Neural crest cell (in vitro differentiated cells): ENCODE results near the gene SPINDOC. TPM values are rescaled to one million over a fixed set of nuclear protein-coding genes. Genes with fewer than 3 reads are reported as not detected.
A peak's percentile ranks its signal among the peaks of the same experiment; 100 is the strongest.

Source experiments
- DNase-seq: peaks from one replicate; pipeline ENCODE4 v3.0.0; 2021; ENCODE audit warnings: low read depth, mixed read lengths, low spot score
- H3K27ac Mint-ChIP-seq: one replicate; pipeline ENCODE4 v1.8.0; 2021; ENCODE audit warnings: mild to moderate bottlenecking, mixed read lengths; ENCODE audit not compliant: unreplicated experiment
- H3K27me3 Mint-ChIP-seq: 2 replicates; pipeline ENCODE4 v1.8.0; 2021; ENCODE audit warnings: low read depth, mild to moderate bottlenecking, mixed read lengths
- H3K36me3 Mint-ChIP-seq: 2 replicates; pipeline ENCODE4 v1.8.0; 2021; ENCODE audit warnings: low read depth, mild to moderate bottlenecking, mixed read lengths
- H3K4me1 Mint-ChIP-seq: 2 replicates; pipeline ENCODE4 v1.8.0; 2021; ENCODE audit warnings: mixed read lengths
- H3K4me3 Mint-ChIP-seq: one replicate; pipeline ENCODE4 v1.8.0; 2021; ENCODE audit warnings: mild to moderate bottlenecking, mixed read lengths
- H3K9me3 Mint-ChIP-seq: 2 replicates; pipeline ENCODE4 v1.8.0; 2021; ENCODE audit warnings: mixed read lengths
- long read RNA-seq: library from polyadenylated mRNA; unstranded; transcript quantifications from one replicate; pipeline ENCODE4 v2.0.0, GENCODE V29; 2020
- total RNA-seq: library from RNA; stranded (reverse); gene quantifications from 2 replicates; pipeline ENCODE4 v1.2.1, GENCODE V29; 2021
- TF ChIP-seq, protein P1 (sequence below): fragments of 200-600 bp; sonication (generic); conservative IDR thresholded peaks from 2 replicates; pipeline ENCODE4 v1.5.0; 2021; ENCODE audit warnings: antibody characterized with exemption, mild to moderate bottlenecking

The SPINDOC gene
- total RNA-seq = 104 and 107 TPM in 2 replicates
- long read RNA-seq, partial matches to known transcripts = 0 of 5 reads
- long read RNA-seq, other reads (novel, unspliced or antisense) = 5 of 5 reads

DNA sequence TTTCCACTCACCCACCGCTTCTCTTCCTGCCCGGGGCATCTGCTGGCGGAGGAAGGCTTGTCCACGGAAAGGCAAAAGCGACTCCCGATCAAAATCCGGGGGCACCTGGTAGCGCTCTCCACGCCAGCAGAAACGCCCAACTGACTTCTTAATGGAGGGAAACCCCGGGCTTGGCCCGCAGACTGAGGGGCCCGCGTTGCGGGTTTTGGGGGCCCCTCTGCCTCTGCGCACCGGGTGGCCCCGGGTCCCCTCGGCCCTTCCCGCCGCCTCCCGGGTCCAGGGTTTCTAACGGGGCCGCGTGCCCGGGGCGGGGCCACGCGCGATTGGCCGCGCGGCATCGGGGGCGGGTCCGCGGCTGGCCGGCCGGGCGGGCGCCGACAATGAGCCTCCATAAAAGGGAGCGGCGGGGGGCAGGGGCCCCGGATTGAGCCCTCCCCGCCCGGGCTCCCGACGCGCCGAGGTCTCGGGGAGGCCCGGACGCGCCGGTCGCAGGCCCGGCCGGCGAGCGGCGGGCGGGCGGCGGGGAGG, at the start of gene SPINDOC:
TSS of gene SPINDOC (plus strand) at position 422 of the 528 bp plus-strand sequence. CDS start 231 bp downstream, outside the sequence.
- peak; percentile 71 for DNase-seq
- no peaks in the 10 kb centered on the region for H3K9me3 Mint-ChIP-seq

GRCh38 chr11:63763496-63764339, 49.5 kb upstream of the SPINDOC start:
- Mint-ChIP-seq H3K4me1 (peaks cover 41% of the 10 kb centered on the region), H3K27me3 (peaks cover 13% of the 10 kb centered on the region), H3K27ac (no peak overlapping the region), H3K36me3 (peaks cover 3% of the 10 kb centered on the region), H3K4me3 (no peak overlapping the region), H3K9me3 (no peaks in the 10 kb centered on the region)
- TF ChIP-seq, protein P1, sequence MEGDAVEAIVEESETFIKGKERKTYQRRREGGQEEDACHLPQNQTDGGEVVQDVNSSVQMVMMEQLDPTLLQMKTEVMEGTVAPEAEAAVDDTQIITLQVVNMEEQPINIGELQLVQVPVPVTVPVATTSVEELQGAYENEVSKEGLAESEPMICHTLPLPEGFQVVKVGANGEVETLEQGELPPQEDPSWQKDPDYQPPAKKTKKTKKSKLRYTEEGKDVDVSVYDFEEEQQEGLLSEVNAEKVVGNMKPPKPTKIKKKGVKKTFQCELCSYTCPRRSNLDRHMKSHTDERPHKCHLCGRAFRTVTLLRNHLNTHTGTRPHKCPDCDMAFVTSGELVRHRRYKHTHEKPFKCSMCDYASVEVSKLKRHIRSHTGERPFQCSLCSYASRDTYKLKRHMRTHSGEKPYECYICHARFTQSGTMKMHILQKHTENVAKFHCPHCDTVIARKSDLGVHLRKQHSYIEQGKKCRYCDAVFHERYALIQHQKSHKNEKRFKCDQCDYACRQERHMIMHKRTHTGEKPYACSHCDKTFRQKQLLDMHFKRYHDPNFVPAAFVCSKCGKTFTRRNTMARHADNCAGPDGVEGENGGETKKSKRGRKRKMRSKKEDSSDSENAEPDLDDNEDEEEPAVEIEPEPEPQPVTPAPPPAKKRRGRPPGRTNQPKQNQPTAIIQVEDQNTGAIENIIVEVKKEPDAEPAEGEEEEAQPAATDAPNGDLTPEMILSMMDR = no peak
- peak; percentile 13 for DNase-seq

More for the DNA sequence above, at the start of gene SPINDOC:
- H3K27me3 Mint-ChIP-seq = no peaks in the 10 kb centered on the region
- H3K4me1 Mint-ChIP-seq = peaks cover 38% of the 10 kb centered on the region
- peaks cover 10% of the 10 kb centered on the region for H3K36me3 Mint-ChIP-seq
- H3K4me3 Mint-ChIP-seq = peak within 1 kb of the TSS; percentile 95
- peak within 1 kb of the TSS; percentile 12 for H3K27ac Mint-ChIP-seq
- TF ChIP-seq, protein P1 = no peak

GRCh38 chr11:63764340-63764678, 48.9 kb upstream of the SPINDOC start:
- peak overlapping the region; percentile 38 for H3K4me3 Mint-ChIP-seq
- H3K36me3 Mint-ChIP-seq = peaks cover 3% of the 10 kb centered on the region
- H3K27ac Mint-ChIP-seq = no peak overlapping the region
- peak; percentile 3 for DNase-seq
- peaks cover 41% of the 10 kb centered on the region for H3K4me1 Mint-ChIP-seq
- no peaks in the 10 kb centered on the region for H3K9me3 Mint-ChIP-seq
- H3K27me3 Mint-ChIP-seq = peaks cover 13% of the 10 kb centered on the region
- TF ChIP-seq, protein P1 = no peak

DNA sequence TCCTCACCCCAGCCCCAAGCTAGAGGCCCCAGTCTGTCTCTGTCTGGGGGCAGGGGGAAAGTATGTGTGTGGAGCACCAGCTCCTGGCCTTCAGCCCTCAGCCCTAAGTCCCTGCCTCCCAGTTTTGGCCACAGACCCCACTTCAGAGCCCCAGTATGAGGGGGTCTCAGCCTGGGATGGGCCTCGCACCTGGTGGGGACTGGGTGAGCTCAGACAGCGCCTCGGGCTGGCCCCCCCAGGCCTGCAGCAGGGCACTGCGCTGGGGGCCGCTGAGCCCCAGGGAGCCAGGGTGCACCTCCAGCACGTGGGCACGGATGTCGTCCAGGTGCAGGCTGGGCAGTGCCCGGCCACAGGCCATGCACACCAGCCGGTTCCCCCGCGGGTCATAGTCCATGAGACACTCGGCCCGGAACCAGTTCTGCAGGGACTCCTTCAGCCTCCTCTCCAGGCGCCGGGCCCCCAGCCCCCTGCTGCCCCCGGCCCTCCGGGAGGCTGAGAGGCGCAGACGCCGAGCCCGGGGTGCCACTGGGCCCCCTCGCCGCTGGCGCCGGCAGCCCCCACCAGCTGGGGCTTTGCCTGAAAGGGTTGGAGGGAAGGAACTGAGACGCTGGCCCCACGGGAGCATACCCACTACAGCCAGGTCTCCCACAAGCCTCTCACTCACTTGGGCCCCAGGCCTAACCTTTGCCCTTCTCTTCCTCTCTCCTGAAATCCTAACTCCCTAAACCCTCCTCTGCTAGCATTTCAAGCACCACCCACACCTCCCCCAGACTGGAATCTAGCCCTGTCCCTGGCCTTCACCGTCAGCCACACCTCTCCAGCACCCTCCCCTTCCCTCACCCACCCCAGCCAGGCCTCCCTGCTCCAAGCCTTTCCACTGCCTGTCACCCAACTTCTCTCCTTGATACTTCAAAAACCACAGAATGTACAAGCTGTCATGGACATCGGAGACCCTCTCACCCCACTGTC, 48.3 kb upstream of the SPINDOC start:
- no peaks in the 10 kb centered on the region for H3K9me3 Mint-ChIP-seq
- peaks cover 3% of the 10 kb centered on the region for H3K36me3 Mint-ChIP-seq
- peaks cover 44% of the 10 kb centered on the region for H3K4me1 Mint-ChIP-seq
- H3K4me3 Mint-ChIP-seq = peak overlapping the region; percentile 78
- TF ChIP-seq, protein P1 = no peak
- H3K27ac Mint-ChIP-seq = no peak overlapping the region
- peak; percentile 3 for DNase-seq
- H3K27me3 Mint-ChIP-seq = peaks cover 16% of the 10 kb centered on the region

DNA sequence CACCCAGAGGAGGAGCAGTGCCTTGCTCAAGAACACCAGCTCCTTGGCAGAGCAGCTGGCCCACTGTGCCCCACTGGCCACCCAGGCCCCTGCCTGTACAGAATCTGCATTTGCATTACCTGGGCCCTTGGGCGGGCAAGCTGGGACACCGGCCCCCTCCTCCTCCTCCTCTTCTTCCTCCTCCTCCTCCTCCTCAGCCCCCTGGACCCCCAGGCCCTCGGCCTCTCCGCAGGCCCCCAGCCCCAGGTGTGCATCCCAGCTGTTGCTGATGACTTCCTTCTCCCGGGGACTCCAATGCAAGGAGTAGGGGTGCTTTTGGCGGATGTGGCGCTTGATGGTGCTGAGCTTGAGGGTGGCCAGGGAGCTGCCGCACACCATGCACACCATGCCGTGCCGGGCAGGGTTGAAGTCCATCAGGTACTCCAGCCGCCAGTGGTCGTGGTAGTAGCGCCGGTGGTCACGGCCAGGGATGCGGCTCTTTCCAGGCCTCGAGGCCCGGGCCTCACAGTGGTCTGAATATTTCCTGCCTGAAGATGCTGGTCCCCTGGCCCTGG, 47.5 kb upstream of the SPINDOC start:
- H3K9me3 Mint-ChIP-seq = no peaks in the 10 kb centered on the region
- H3K27ac Mint-ChIP-seq = no peak overlapping the region
- peaks cover 50% of the 10 kb centered on the region for H3K4me1 Mint-ChIP-seq
- peaks cover 3% of the 10 kb centered on the region for H3K36me3 Mint-ChIP-seq
- peaks cover 24% of the 10 kb centered on the region for H3K27me3 Mint-ChIP-seq
- TF ChIP-seq, protein P1 = no peak
- H3K4me3 Mint-ChIP-seq = peak overlapping the region; percentile 96
- peak; percentile 2 for DNase-seq
